Measurements from ENCODE around the gene MFSD11. TPM values are rescaled to one million over a fixed set of nuclear protein-coding genes. Genes with fewer than 3 reads are reported as not detected.

Gene MFSD11
- total and polyA plus RNA-seq, 2 donors (not counting 3 experiments of a cell fraction or from before 2014, with no cell fraction given): 23.5 to 35.2 TPM

- no peak for FAIRE-seq
- TF ChIP-seq GATA2 (IDR thresholded peaks at IDR 0.05; ENCODE audit: insufficient read depth, insufficient read length, low read depth, low read length) (no peak), CTCF (IDR thresholded peaks at IDR 0.05; ENCODE audit: extremely low read depth in 1 of 2, insufficient read depth in 1 of 2, low read depth in 1 of 2, low read length in 2 of 2) (no peak), POLR2AphosphoS5 (IDR thresholded peaks at IDR 0.05; ENCODE audit: insufficient read depth, low read depth, low read length) (no peak), EZH2 (IDR thresholded peaks at IDR 0.05; ENCODE audit: borderline replicate concordance, low read depth, low read length, severe bottlenecking) (no peak), JUN (IDR thresholded peaks at IDR 0.05; ENCODE audit: borderline replicate concordance, insufficient read depth, insufficient read length, low read depth) (no peak)
- POLR2A ChIA-PET: no interaction called here
Observed at GRCh38 chr17:76755285-76755684, 17.4 kb downstream of the MFSD11 start.

GRCh38 chr17:76757256-76757655 is 19.3 kb downstream of the MFSD11 start:
- no peak for DNase-seq (ENCODE audit: low read depth, low spot score)
- CTCF ChIA-PET: no interaction called here

More at GRCh38 chr17:76755285-76755684, 17.4 kb downstream of the MFSD11 start:
- H2AFZ ChIP-seq (ENCODE audit: low read depth, low read length): no peak overlapping the region
- DNase-seq (ENCODE audit: low read depth, low spot score): no peak
- H3K27ac ChIP-seq (ENCODE audit: insufficient read depth, low read depth, low read length): no peak overlapping the region
- H3K4me2 ChIP-seq (ENCODE audit: insufficient read depth, low read length): no peak overlapping the region
- H3K36me3 ChIP-seq (ENCODE audit: control insufficient read depth in 2 of 2, extremely low read depth in 1 of 2, insufficient read depth in 2 of 2, low read length in 2 of 2): no peaks in the 10 kb centered on the region
- H3K9me3 ChIP-seq (replicated peaks; ENCODE audit: control insufficient read depth, insufficient read depth, low read length): no peaks in the 10 kb centered on the region
- intact Hi-C loops (cut with micrococcal nuclease): no loop called here
- no peak overlapping the region for H3K4me3 ChIP-seq (replicated peaks in 1 of 3; ENCODE audit: insufficient read depth in 1 of 3, low read depth in 1 of 3, low read length in 3 of 3)
- H3K79me2 ChIP-seq (ENCODE audit: control insufficient read depth, insufficient read depth, low read length): no peaks in the 10 kb centered on the region
- H3K9me1 ChIP-seq (replicated peaks; ENCODE audit: control insufficient read depth, extremely low read depth, insufficient read depth, low read length): no peaks in the 10 kb centered on the region
- BruUV-seq (replicated peaks): no TSS peak
- no peaks in the 10 kb centered on the region for H3K4me1 ChIP-seq (ENCODE audit: control insufficient read depth, extremely low read depth, insufficient read depth, low read length)
- dilution Hi-C loops (cut with MboI; ENCODE audit: extremely low pct_ligation_motif_present, low sequenced_read_pairs): no loop called here
- no peaks in the 10 kb centered on the region for H4K20me1 ChIP-seq (replicated peaks; ENCODE audit: control insufficient read depth, extremely low read depth, insufficient read depth, low read length)
- no peak overlapping the region for H3K9ac ChIP-seq (replicated peaks; ENCODE audit: extremely low read depth, insufficient read depth, low read length)
- CTCF ChIA-PET: interaction anchor here (1.0 to 2.0 kb wide), 3 partner anchors 17 to 301 kb away, joined by 3 to 5 read pairs (median 3); partner anchors contain the start of gene MFSD11
- no peaks in the 10 kb centered on the region for H3K27me3 ChIP-seq (ENCODE audit: control insufficient read depth in 2 of 2, insufficient read depth in 2 of 2, low read length in 2 of 2)

More at GRCh38 chr17:76757256-76757655, 19.3 kb downstream of the MFSD11 start:
- H3K9me3 ChIP-seq (replicated peaks; ENCODE audit: control insufficient read depth, insufficient read depth, low read length): no peaks in the 10 kb centered on the region
- dilution Hi-C loops (cut with MboI; ENCODE audit: extremely low pct_ligation_motif_present, low sequenced_read_pairs): no loop called here
- no peaks in the 10 kb centered on the region for H3K4me1 ChIP-seq (ENCODE audit: control insufficient read depth, extremely low read depth, insufficient read depth, low read length)
- POLR2A ChIA-PET: no interaction called here
- no peaks in the 10 kb centered on the region for H3K36me3 ChIP-seq (ENCODE audit: control insufficient read depth in 2 of 2, extremely low read depth in 1 of 2, insufficient read depth in 2 of 2, low read length in 2 of 2)
- H3K27ac ChIP-seq (ENCODE audit: insufficient read depth, low read depth, low read length): no peak overlapping the region
- no peak overlapping the region for H3K9ac ChIP-seq (replicated peaks; ENCODE audit: extremely low read depth, insufficient read depth, low read length)
- no peak overlapping the region for H3K4me3 ChIP-seq (replicated peaks in 1 of 3; ENCODE audit: insufficient read depth in 1 of 3, low read depth in 1 of 3, low read length in 3 of 3)
- TF ChIP-seq POLR2A (IDR thresholded peaks at IDR 0.05; ENCODE audit: low read depth, low read length): no peak
- TF ChIP-seq JUN (IDR thresholded peaks at IDR 0.05; ENCODE audit: borderline replicate concordance, insufficient read depth, insufficient read length, low read depth): no peak
- TF ChIP-seq MAX (IDR thresholded peaks at IDR 0.05; ENCODE audit: insufficient read depth, insufficient read length): no peak
- no peak for TF ChIP-seq GATA2 (IDR thresholded peaks at IDR 0.05; ENCODE audit: insufficient read depth, insufficient read length, low read depth, low read length)
- no peak for TF ChIP-seq FOS (IDR thresholded peaks at IDR 0.05; ENCODE audit: borderline replicate concordance, insufficient read depth, low read length)
- TF ChIP-seq CTCF (IDR thresholded peaks at IDR 0.05; ENCODE audit: extremely low read depth in 1 of 2, insufficient read depth in 1 of 2, low read depth in 1 of 2, low read length in 2 of 2): no peak
- TF ChIP-seq EZH2 (IDR thresholded peaks at IDR 0.05; ENCODE audit: borderline replicate concordance, low read depth, low read length, severe bottlenecking): no peak
- TF ChIP-seq POLR2AphosphoS5 (IDR thresholded peaks at IDR 0.05; ENCODE audit: insufficient read depth, low read depth, low read length): no peak
- no peak for TF ChIP-seq MYC (IDR thresholded peaks at IDR 0.05; ENCODE audit: low read depth, low read length)
- intact Hi-C loops (cut with micrococcal nuclease): no loop called here
- no peaks in the 10 kb centered on the region for H3K9me1 ChIP-seq (replicated peaks; ENCODE audit: control insufficient read depth, extremely low read depth, insufficient read depth, low read length)
- H2AFZ ChIP-seq (ENCODE audit: low read depth, low read length): no peak overlapping the region
- no peak for FAIRE-seq
- H4K20me1 ChIP-seq (replicated peaks; ENCODE audit: control insufficient read depth, extremely low read depth, insufficient read depth, low read length): no peaks in the 10 kb centered on the region
- no TSS peak for BruUV-seq (replicated peaks)
- H3K4me2 ChIP-seq (ENCODE audit: insufficient read depth, low read length): no peak overlapping the region
- no peaks in the 10 kb centered on the region for H3K79me2 ChIP-seq (ENCODE audit: control insufficient read depth, insufficient read depth, low read length)
- no peaks in the 10 kb centered on the region for H3K27me3 ChIP-seq (ENCODE audit: control insufficient read depth in 2 of 2, insufficient read depth in 2 of 2, low read length in 2 of 2)
